ENCODE data around the gene TTPAL. TPM values are rescaled to one million over a fixed set of nuclear protein-coding genes. Genes with fewer than 3 reads are reported as not detected.

TTPAL gene
- total and polyA plus RNA-seq, 7 donors = 3.0 to 10.0 (median 7.2) TPM

DNA sequence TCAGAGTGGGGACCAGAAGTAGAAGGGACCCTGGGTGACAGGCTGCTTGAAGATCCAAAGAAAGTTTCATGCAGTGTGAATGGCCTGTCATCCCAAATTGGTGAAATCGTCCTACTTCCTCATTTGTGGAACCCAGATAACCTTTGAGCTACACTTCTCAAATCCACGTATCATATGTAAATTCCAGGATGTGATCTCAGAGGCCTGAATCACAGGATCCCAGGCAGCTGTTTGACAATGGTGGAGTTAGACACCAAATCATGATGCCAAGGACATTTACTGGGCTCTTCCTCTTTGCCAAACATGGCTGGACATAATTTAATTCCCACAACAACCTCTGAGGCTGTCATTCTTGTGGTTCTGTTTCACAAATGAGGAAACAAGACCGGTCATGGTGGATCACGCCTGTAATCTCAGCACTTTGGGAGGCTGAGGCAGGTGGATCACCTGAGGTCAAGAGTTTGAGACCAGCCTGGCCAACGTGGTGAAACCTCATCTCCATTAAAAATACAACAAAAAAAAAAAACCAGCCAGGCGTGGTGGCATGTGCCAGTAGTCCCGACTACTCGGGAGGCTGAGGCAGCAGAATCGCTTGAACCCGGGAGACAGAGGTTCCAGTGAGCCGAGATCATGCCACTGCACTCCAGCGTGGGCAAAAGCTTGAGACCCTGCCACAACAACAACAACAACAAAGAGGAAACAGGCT lies 39.9 kb upstream of the TTPAL start:
- H3K27ac ChIP-seq = no peak overlapping the region
- no peaks in the 10 kb centered on the region for H3K9me3 ChIP-seq
- no peaks in the 10 kb centered on the region for H3K36me3 ChIP-seq
- TF ChIP-seq POLR2AphosphoS5 (IDR thresholded peaks at IDR 0.05) (no peak), POLR2A (IDR thresholded peaks at IDR 0.05) (no peak), EP300 (IDR thresholded peaks at IDR 0.05) (no peak)
- TF ChIP-seq, protein P1, sequence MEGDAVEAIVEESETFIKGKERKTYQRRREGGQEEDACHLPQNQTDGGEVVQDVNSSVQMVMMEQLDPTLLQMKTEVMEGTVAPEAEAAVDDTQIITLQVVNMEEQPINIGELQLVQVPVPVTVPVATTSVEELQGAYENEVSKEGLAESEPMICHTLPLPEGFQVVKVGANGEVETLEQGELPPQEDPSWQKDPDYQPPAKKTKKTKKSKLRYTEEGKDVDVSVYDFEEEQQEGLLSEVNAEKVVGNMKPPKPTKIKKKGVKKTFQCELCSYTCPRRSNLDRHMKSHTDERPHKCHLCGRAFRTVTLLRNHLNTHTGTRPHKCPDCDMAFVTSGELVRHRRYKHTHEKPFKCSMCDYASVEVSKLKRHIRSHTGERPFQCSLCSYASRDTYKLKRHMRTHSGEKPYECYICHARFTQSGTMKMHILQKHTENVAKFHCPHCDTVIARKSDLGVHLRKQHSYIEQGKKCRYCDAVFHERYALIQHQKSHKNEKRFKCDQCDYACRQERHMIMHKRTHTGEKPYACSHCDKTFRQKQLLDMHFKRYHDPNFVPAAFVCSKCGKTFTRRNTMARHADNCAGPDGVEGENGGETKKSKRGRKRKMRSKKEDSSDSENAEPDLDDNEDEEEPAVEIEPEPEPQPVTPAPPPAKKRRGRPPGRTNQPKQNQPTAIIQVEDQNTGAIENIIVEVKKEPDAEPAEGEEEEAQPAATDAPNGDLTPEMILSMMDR (IDR thresholded peaks at IDR 0.05) = no peak
- peaks cover 0 to 23% (median 5%) of the 10 kb centered on the region in 3 donors for H3K27me3 ChIP-seq
- H3K4me3 ChIP-seq = no peak overlapping the region
- no peak for DNase-seq
- H3K4me1 ChIP-seq = no peaks in the 10 kb centered on the region
- 40 to 62% methylated on average over 12 of the region's 12 CpGs for WGBS, 2 donors
- intact Hi-C loops (cut with DNase I) = no loop called here

DNA sequence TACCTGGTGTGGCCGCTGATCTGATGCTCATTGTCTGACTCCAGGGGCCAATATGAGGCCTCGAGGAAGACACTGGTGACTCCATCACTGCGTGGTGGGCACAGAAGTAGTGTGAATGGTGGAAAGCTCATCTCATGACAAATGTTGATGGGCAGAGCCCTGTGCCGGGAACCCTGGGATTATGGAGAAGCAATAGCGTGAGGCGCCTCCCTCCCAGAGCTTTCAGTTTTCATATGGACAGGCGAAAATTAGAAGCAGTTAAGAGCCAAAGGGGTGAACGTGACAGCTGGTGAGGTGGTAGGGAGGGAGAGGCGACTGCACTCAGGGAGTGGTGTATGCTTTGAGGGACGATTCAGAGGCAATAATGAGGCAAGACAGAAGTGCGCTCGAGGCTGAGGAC lies 39.3 kb upstream of the TTPAL start:
- intact Hi-C loops (cut with DNase I) = no loop called here
- no peak overlapping the region for H3K4me3 ChIP-seq
- WGBS, 2 donors = 48 to 65% methylated on average over 12 of the region's 12 CpGs
- no peaks in the 10 kb centered on the region for H3K36me3 ChIP-seq
- peaks cover 0 to 17% (median 5%) of the 10 kb centered on the region in 3 donors for H3K27me3 ChIP-seq
- H3K4me1 ChIP-seq = no peaks in the 10 kb centered on the region
- no peak overlapping the region for H3K27ac ChIP-seq
- no peaks in the 10 kb centered on the region for H3K9me3 ChIP-seq
- DNase-seq = no peak
- TF ChIP-seq, protein P1 (IDR thresholded peaks at IDR 0.05) = no peak
- no peak for TF ChIP-seq POLR2A (IDR thresholded peaks at IDR 0.05)
- no peak for TF ChIP-seq EP300 (IDR thresholded peaks at IDR 0.05)
- TF ChIP-seq POLR2AphosphoS5 (IDR thresholded peaks at IDR 0.05) = no peak

DNA sequence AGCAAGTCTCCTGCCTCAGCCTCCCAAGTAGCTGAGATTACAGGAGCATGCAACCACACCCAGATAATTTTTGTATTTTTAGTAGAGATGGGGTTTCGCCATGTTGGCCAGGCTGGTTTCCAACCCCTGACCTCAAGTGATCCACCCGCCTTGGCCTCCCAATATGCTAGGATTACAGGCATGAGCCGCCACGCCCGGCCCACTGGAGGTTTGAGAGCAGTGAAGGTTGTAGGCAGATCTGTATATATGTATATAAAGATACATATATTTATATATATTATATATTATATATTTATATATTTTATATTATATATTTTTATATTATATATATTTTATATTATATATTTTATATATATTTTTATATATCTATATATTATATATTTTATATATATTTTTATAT lies 38.2 kb upstream of the TTPAL start:
- Histone ChIP-seq H3K9me3 (no peaks in the 10 kb centered on the region), H3K4me1 (no peaks in the 10 kb centered on the region), H3K27ac (no peak overlapping the region), H3K27me3 (peaks cover 0 to 14% (median 5%) of the 10 kb centered on the region in 3 donors), H3K36me3 (no peaks in the 10 kb centered on the region), H3K4me3 (no peak overlapping the region)
- 93 to 95% methylated on average over 5 of the region's 5 CpGs for WGBS, 2 donors
- TF ChIP-seq POLR2AphosphoS5 (IDR thresholded peaks at IDR 0.05) = no peak
- no peak for TF ChIP-seq EP300 (IDR thresholded peaks at IDR 0.05)
- TF ChIP-seq, protein P1 (IDR thresholded peaks at IDR 0.05) = no peak
- TF ChIP-seq POLR2A (IDR thresholded peaks at IDR 0.05) = no peak
- intact Hi-C loops (cut with DNase I) = no loop called here
- no peak for DNase-seq

DNA sequence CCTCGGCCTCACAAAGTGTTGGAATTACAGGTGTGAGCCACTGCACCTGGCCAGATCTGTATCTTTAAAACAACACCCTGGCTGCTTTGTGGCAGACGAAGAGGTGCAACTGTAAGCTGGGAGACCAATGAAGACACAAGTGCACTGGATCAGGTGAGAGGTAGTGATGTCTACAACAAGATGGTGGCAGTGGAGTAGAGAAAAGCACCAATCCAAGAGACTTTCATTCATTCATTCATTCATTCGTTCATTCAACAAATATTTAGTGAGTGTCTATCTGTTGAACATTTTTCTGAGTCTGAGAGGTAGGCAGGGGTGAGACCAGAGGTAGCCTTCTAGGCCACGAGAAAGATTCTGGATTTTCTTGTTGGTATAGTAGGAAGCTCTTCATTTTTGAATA lies 36.9 kb upstream of the TTPAL start:
- Histone ChIP-seq H3K9me3 (no peaks in the 10 kb centered on the region), H3K36me3 (no peaks in the 10 kb centered on the region), H3K27me3 (peaks cover 0 to 8% (median 4%) of the 10 kb centered on the region in 3 donors), H3K4me1 (no peaks in the 10 kb centered on the region), H3K4me3 (no peak overlapping the region), H3K27ac (no peak overlapping the region)
- no peak for DNase-seq
- 46 to 75% methylated on average over 4 of the region's 4 CpGs for WGBS, 2 donors
- intact Hi-C loops (cut with DNase I) = no loop called here
- TF ChIP-seq POLR2AphosphoS5 (IDR thresholded peaks at IDR 0.05) = no peak
- no peak for TF ChIP-seq EP300 (IDR thresholded peaks at IDR 0.05)
- no peak for TF ChIP-seq POLR2A (IDR thresholded peaks at IDR 0.05)
- TF ChIP-seq, protein P1 (IDR thresholded peaks at IDR 0.05) = no peak

DNA sequence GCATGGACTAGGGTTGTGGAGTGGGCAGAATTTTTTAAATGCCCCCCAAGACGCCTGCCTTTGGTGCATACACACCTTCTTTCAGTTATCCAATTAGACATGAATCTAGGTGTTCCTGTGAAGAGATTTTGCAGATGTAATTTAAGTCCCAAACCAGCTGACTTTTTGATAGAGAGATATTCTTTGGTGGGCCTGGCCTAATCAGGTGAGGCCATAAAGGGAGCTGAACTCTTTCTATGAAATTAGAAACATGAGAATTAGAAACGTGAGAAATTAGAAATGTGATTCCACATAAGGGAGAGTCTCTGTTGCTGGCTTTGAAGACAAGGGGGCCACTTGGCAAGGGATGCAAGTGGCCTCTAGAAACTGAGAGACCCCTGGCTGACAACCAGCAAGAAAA lies 36.4 kb upstream of the TTPAL start:
- no peak for DNase-seq
- intact Hi-C loops (cut with DNase I) = no loop called here
- Histone ChIP-seq H3K4me1 (no peaks in the 10 kb centered on the region), H3K27me3 (peaks cover 0 to 5% (median 0%) of the 10 kb centered on the region in 3 donors), H3K9me3 (no peaks in the 10 kb centered on the region), H3K27ac (no peak overlapping the region), H3K36me3 (no peaks in the 10 kb centered on the region), H3K4me3 (no peak overlapping the region)
- 76 to 87% methylated on average over 2 of the region's 2 CpGs for WGBS, 2 donors
- TF ChIP-seq EP300 (IDR thresholded peaks at IDR 0.05) (no peak), POLR2A (IDR thresholded peaks at IDR 0.05) (no peak)

All from sigmoid colon (tissue), 7 donors.